GM19328 (cell line): ENCODE data around the gene TMED4.
"Not testable (repeated sequence)": the region's sequence is repeated elsewhere in the genome, so short reads cannot be mapped to it uniquely, and the experiment has no call there.

ENCODE experiments used
- ATAC-seq: cut with Tn5 transposase; IDR thresholded peaks from one replicate; pipeline ENCODE4 v1.9.1; 2021; ENCODE audit warnings: mild to moderate bottlenecking, moderate library complexity; ENCODE audit not compliant: unreplicated experiment

Gene TMED4

DNA sequence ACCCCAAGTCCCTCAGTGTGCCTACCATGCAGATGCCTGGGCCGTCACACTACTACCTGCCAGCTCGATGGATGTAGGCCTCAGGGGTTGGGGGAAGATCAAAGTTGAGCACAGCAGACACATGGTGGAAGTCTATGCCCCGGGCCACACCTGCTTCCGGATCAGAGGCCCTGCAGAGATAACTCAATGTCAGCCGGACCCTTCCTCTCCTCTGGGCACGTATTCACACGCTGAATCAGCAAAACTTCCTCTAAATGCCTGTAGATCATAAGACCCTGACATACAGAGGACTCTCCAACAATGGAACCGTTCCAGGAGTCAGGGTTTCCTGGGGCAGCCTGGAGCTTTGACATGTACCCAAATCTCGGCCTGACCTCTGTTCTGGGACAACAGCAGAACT lies 12.1 kb downstream of the TMED4 start:
- no peak for ATAC-seq

DNA sequence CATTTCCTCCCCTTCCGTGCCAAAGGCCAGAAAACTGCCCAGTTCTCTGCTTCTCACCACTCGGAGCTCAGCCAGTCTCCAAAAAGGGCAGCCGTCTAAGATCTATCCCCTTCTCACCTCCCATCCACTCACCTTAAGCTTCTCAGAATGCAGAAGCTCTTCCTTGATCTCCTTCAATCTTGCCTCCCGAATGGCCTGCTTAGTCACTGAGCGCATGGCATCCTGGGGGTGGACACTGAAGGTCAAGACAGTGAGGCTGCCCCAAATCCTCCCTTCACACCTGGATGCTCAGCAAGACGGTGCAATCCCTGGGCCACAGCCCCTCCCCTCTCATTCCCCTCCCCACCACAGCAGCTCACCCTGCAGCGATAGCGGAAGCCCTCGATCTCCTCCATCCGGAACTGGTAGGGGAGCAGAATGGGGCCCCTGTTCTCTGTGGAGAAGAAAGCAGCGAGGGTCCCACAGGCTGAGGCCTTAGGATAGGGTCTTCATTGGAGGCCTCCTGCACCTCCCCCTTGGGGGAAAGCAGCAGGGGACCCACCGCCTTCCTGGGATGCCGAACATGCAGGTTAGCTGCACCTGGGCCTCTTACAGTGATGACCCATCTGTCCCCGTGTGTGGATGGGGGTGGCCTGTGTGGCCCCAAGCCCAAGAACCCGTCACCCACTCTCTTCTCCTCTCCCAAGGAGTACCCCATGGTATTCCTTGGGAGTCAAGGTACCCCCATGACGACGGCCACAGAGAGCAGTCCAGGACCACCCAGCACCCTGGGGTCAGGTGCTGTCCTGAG lies 13.1 kb downstream of the TMED4 start:
- ATAC-seq, result no peak

GRCh38 chr7:44567884-44568283 lies 14.1 kb downstream of the TMED4 start:
- no peak for ATAC-seq

- ATAC-seq, result no peak
Observed at GRCh38 chr7:44566680-44567079, 15.4 kb downstream of the TMED4 start.

GRCh38 chr7:44565795-44566559 lies 16.1 kb downstream of the TMED4 start:
- no peak for ATAC-seq

DNA sequence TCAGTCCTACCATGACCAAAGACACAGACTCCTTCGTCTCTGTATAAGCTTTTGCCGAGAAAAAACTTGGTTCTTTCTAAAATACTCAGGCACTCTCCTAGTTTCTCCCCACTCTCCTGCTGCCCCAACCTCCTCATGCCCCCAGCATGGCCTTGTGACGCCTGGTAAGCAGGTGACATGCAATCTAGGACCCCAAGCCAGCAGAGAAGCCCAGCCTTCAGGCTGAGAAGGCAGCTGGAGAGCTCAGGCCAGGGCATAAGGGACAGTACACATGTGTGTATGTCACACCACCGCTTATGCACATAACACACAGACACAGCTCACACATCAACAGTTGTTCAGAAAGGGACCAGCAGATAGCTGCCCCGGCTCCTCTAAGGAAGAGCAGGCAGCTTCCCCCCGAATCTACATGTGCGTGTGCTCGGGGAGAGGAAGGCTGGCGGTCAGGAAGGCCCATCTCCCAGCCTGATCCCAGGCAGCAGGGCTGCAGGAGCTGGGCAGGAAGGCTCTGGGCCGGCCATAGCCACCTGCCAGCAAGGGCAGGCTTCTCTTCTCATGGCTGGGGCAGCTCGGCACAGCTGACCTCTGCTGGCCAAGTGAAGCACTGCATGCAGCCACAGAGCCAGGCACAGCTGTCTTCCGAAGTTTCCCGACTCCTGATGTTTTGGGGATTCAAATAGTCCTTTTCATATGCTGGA lies 16.8 kb downstream of the TMED4 start:
- no peak for ATAC-seq

- ATAC-seq, result no peak
Observed at GRCh38 chr7:44564606-44565005, 17.4 kb downstream of the TMED4 start.

DNA sequence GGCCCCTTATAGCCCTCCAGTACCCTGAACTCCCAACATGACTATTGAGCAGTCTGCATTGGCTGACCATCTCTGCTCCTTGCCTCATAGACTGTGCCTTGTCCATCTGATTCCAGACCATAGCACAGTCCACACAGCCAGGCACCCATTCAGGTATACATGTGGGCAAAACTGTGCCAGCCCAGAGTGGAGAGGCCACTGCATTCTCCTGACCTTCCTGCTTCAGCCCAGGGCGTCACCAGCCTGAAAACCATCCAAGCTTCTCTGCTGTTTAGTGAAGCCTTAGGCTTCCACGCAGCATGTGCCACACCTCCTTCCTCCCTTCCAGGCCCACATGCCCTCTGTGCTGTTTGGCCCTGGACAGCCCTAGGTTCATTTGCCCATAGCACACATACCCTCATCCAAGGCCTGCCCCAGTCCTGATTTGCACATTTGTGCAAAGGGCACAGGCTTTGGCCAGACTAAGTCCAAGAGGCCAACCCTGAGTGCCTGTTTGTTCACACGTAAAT lies 18.8 kb downstream of the TMED4 start:
- ATAC-seq, result no peak

DNA sequence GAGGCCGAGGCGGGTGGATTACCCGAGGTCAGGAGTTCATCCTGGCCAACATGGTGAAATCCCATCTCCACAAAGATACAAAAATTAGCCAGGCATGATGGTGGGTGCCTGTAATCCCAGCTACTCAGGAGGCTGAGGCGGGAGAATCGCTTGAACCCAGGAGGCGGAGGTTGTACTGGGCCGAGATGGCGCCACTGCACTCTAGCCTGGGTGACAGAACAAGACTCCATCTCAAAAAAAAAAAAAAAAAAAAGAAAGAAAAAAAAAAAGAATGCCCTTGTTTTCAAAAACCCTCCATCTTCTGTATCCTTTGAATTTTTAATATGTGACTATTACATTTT lies 19.4 kb downstream of the TMED4 start:
- ATAC-seq, result not testable (repeated sequence)

DNA sequence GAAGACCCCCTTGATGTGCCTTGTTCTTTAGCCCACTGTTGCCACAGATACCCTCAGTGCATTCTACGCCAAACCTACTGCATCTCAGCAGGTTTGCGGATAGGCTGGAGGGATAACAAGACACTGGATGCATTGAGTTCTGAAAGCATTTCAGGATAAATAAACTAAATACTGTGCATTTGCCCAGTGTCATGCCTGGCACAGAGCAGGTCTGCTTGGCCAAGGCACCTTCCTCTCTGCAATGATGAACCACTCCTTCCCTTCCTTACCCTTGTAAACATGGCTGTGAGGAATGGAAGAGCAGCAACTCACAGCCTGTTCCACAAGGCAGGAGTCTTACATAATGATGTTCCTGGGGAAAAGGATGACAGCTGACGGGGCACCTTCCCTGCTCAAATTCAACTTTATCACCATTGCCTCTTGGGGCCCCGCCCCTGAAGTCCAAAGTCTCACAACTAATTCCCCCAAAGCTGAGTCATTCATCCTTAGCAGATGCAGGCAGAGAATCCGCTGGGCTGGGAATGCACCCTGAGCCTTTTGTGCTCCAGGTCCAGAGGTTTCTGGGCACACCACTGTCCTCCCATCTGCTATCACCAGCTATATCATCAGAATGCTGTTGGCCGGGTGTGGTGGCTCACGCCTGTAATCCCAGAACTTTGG lies 19.9 kb downstream of the TMED4 start:
- ATAC-seq, result no peak

GRCh38 chr7:44561481-44561880 lies 20.6 kb downstream of the TMED4 start:
- no peak for ATAC-seq

DNA sequence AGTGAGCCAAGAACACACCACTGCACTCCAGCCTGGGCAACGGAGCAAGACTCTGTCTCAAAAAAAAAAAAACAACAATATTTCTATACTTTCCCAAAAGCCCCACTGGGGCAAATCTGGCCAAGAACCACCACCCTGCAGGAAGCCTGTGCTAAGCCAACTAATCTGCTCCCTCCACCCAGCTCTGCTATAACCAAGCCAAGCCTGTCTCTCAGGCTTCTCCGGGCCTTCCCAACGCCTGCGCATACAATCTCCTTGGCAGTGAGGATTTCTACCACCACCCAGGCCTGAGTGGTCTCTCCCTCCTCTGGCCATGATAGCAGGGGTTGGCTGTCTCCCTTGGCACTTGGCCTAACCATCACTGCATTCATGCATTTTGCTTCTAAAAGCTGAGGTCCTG lies 22.5 kb downstream of the TMED4 start:
- no peak for ATAC-seq

DNA sequence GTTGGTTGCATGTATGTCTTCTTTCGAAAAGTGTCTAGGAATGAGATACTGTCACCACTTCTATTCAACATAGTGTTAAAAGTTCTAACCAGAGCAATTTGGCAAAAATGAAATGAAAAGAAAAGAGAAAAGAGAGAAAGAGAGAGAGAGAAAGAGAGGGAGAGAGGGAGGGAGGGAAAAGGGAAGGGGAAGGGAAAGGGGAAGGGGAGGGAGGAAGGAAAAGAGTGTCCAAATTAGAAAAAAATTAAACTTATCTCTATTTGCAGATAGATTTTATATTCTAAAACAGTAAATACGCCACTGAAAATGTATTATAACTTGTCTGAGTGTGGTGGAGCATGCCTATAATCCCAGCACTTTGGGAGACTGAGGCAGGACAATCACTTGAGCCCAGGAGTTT lies 24.5 kb downstream of the TMED4 start:
- ATAC-seq, result no peak

DNA sequence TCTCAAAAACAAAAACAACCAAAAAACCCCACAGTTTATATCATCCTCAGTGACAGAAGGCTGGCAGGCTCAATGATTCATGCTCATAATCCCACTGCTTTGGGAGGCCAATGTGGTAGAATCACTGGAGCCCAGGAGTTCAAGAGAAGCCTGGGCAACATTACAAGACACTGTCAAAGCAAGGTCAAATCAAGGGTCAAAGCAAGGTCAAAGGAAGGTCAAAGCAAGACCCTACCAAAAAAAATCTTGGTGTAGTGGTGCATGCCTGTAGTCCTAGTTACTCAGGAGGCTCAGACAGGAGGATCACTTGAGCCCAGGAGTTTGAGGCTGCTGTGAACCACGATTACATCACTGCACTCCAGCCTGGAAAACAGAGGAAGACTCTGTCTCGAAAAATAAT lies 26.7 kb downstream of the TMED4 start:
- ATAC-seq, result no peak

- ATAC-seq, result not testable (repeated sequence)
Observed at GRCh38 chr7:44552473-44553005, 29.5 kb downstream of the TMED4 start.

- no peak for ATAC-seq
Observed at GRCh38 chr7:44549457-44549856, 32.6 kb downstream of the TMED4 start.

DNA sequence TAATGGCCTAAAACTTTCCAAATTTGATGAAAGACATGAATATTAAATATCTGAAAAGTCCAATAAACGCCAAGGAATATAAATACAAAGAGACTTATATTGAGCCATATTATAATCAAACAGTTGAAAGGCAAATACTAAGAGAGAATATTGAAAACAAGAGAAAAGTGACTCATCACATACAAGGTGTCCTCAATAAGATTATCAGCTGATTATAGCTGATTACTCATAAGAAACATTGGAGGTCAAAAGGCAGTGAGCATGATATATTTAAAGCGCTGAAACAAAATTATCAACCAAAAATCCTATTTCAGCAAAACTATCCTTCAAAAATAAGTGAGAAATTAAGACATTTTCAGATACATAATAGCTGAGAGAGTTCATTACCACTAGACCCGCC lies 33.1 kb downstream of the TMED4 start:
- ATAC-seq, result no peak

DNA sequence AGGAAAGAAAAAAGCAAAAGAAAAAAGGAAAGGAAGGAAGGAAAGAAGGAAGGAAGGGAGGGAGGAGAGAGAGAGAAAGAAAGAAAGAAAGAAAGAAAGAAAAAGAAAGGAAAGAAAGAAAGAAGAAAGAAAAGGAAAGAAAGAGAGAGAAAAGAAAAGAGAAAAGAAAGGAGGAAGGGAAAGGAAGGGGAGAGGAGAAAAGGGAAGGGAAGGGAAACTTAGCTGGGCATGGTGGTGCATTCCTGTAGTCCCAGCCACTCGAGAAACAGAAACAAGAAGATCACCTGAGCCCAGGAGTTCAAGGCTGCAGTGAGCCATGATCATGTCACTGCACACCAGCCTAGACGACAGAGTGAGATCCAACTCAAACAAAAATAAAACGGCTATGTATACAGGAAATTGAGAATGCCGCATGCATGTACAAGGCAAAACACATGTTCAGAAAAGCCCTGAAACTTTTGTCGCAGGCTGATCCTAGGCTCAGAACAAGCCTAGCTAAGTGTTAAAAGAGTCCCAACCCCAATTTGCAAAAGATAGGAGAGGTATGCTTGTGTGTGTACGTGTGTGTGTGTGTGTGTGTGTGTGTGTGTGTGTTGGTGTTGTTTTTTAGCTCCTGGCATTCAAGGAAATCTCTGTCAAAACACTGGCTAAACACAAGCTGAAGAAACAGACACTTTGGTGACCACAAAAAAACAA lies 34.3 kb downstream of the TMED4 start:
- no peak for ATAC-seq

DNA sequence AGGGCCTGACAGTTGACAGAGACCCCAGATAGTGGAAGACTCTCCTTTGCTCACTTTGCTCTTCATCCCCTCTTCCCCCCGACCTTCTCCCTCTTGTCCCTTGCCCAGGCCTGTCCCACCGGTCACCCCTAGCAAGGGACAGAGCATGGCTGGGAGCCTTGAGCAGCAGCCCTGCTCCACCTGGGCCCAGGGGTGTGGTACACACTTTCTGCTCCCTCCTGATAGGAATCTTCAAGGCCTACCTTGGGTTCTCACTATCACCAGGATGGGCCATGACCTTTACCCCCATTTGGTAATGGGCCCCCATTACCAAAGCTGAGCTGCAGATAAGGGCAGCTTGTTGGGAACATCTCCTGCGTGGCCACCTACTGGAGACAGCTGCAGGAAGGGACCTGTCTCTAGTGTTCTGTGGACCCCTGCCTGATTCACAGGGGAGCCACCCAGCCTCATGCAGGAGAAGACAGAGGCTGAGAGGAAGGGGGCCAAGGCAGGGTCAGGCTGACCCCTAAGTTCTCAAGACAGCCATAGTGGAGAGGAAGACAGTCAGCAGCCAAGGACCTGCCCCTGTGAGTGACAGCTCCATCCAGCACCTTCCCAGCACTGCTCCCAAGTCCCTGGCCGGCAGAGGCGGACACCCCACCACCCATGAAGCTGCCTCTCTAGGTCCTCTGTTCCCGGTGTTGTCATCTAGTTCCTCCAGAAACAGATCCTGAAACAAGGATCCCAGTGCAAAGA lies 40.0 kb downstream of the TMED4 start:
- ATAC-seq, result no peak
